Measurements from ENCODE around the gene OSBPL7. TPM values are rescaled to one million over a fixed set of nuclear protein-coding genes. Genes with fewer than 3 reads are reported as not detected.

Gene OSBPL7
- total RNA-seq, 3 donors from 2014 or later (not counting 1 experiment from before 2014, with no cell fraction given): 113 to 162 (median 119) TPM

DNA sequence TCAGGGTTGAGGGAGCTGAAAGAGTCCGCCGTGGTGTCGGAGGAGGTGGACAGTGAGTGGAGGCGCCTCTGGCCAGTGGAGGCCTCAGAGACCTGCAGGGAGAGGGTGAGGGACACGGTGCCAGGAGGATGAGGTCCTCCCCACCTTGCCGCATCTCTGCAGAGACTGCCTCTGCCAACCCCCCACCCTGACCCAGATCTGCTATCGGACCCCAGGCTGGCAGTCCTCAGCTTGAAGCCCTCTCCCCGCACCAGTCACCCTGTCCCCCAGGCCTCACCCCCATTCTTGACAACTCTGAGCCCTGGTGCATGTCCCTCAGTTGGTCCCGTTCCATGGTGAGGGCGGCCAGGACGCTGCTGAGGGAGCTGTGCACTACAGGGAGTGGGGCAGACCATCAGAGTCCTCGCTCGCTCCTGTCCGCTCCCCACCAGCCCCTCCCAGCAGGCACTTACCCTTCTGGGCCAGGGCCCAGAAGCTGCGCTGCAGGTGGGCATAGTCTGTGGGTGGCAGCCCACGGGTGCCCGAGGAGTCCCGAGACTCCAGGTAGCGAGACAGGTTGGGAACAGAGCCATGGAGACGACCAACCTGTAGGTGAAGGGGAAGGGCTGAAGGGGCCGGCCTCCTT lies 5.4 kb downstream of the OSBPL7 start:
- TF ChIP-seq, protein P1, sequence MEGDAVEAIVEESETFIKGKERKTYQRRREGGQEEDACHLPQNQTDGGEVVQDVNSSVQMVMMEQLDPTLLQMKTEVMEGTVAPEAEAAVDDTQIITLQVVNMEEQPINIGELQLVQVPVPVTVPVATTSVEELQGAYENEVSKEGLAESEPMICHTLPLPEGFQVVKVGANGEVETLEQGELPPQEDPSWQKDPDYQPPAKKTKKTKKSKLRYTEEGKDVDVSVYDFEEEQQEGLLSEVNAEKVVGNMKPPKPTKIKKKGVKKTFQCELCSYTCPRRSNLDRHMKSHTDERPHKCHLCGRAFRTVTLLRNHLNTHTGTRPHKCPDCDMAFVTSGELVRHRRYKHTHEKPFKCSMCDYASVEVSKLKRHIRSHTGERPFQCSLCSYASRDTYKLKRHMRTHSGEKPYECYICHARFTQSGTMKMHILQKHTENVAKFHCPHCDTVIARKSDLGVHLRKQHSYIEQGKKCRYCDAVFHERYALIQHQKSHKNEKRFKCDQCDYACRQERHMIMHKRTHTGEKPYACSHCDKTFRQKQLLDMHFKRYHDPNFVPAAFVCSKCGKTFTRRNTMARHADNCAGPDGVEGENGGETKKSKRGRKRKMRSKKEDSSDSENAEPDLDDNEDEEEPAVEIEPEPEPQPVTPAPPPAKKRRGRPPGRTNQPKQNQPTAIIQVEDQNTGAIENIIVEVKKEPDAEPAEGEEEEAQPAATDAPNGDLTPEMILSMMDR (IDR thresholded peaks at IDR 0.05): no peak
- intact Hi-C loops (cut with micrococcal nuclease): no loop called here
- H3K27me3 Mint-ChIP-seq (ENCODE audit: low read depth in 2 of 2): no peaks in the 10 kb centered on the region
- no peaks in the 10 kb centered on the region for H3K9me3 ChIP-seq (ENCODE audit: control insufficient read depth, insufficient read depth, low read length)
- ATAC-seq: no peak
- H3K36me3 ChIP-seq (ENCODE audit: control insufficient read depth, insufficient read depth, low read length): peaks cover 63% of the 10 kb centered on the region
- H3K4me3 ChIP-seq (ENCODE audit: low read length): no peak overlapping the region
- H3K4me1 ChIP-seq (ENCODE audit: control insufficient read depth, insufficient read depth, low read length): peaks cover 13% of the 10 kb centered on the region
- DNase-seq: no peak
- H3K9me3 Mint-ChIP-seq: no peaks in the 10 kb centered on the region
- 99% methylated on average over 21 of the region's 21 CpGs for WGBS (ENCODE audit: insufficient coverage)
- peaks cover 24 to 43% of the 10 kb centered on the region in 2 donors for H3K4me1 Mint-ChIP-seq
- no peak overlapping the region for H3K27ac ChIP-seq (ENCODE audit: low read length)
- no peaks in the 10 kb centered on the region for H3K27me3 ChIP-seq (ENCODE audit: control insufficient read depth, insufficient read depth, low read length)
- no peak overlapping the region for H3K27ac Mint-ChIP-seq
- peaks cover 15% of the 10 kb centered on the region for H3K36me3 Mint-ChIP-seq
- no peak overlapping the region for H3K4me3 Mint-ChIP-seq

DNA sequence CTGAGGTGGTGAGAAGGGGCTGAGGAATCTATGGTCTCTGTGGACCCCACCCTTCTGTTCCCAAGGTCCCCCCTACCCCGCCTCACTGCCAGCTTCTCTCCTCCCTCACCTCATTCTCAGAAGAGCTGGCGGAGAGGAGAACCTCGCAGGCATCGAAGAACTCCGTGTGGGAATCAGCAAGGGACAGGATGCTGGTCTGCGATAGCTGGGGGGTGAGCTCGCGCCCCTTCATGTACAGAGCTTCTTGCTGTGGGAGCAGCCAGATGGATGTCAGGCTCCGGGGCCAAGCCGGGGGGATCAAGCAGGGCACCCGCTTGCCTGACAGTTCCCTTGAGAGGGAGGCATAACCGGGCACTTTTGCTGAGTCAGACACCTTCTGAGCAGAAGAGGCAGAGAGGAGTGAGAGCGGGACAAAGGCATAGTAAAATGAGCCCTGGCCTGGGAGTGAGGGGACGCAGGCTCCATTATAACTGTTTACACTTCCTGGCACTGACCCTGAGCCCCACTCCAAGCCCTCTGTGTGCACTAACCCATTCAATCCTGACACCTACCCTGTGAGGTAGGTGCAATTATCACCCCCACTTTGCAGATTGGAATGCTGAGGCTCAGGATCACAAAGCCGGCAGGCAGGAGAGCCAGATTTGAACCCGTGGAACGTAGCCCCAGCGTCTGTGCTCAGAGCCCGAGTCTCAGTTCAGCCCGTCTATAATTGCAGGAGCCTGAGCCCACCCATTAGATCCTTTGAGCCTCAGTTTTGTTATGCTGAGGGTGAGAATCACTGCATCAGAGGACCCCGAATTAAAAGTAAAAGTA lies 6.3 kb downstream of the OSBPL7 start:
- WGBS (ENCODE audit: insufficient coverage): 97% methylated on average over 20 of the region's 21 CpGs
- Mint-ChIP-seq H3K27me3 (ENCODE audit: low read depth in 2 of 2) (no peaks in the 10 kb centered on the region), H3K27ac (peak overlapping the region in 1 of 2 donors; percentile 11), H3K4me3 (no peak overlapping the region), H3K9me3 (no peaks in the 10 kb centered on the region), H3K4me1 (peaks cover 22 to 43% of the 10 kb centered on the region in 2 donors), H3K36me3 (peaks cover 16% of the 10 kb centered on the region)
- no peak overlapping the region for H3K27ac ChIP-seq (ENCODE audit: low read length)
- H3K4me3 ChIP-seq (ENCODE audit: low read length): no peak overlapping the region
- TF ChIP-seq, protein P1 (IDR thresholded peaks at IDR 0.05): no peak
- ATAC-seq: no peak
- intact Hi-C loops (cut with micrococcal nuclease): no loop called here
- H3K9me3 ChIP-seq (ENCODE audit: control insufficient read depth, insufficient read depth, low read length): no peaks in the 10 kb centered on the region
- peaks cover 70% of the 10 kb centered on the region for H3K36me3 ChIP-seq (ENCODE audit: control insufficient read depth, insufficient read depth, low read length)
- H3K27me3 ChIP-seq (ENCODE audit: control insufficient read depth, insufficient read depth, low read length): no peaks in the 10 kb centered on the region
- no peak for DNase-seq
- H3K4me1 ChIP-seq (ENCODE audit: control insufficient read depth, insufficient read depth, low read length): peaks cover 13% of the 10 kb centered on the region

DNA sequence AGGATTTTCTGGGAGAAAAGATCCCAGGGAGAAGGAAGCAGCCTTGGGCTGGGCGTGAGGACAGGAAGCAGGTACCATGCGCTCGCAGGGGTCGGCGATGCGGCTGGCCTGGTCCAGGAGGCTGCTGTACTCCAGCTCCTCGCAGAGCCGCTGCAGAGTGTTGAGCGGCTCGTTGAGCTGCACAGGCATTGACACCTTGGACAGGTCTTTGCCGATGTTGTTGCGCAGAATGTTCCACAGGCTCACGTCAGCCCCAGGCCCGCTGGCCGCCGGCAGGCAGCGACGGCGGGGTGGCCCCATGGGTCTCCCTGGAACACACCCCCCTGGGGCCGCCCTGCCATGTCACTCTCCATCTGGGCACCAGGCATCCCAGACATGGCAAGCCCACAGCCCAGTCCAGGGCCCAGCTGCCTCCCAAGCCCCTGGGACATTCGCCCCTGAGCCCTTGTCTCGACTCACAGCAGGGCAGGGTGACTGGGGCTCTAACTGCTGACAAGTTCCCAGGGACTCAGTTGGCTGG lies 8.0 kb downstream of the OSBPL7 start:
- Histone ChIP-seq H3K36me3 (ENCODE audit: control insufficient read depth, insufficient read depth, low read length) (peaks cover 81% of the 10 kb centered on the region), H3K27ac (ENCODE audit: low read length) (no peak overlapping the region), H3K4me3 (ENCODE audit: low read length) (no peak overlapping the region), H3K4me1 (ENCODE audit: control insufficient read depth, insufficient read depth, low read length) (peaks cover 11% of the 10 kb centered on the region), H3K9me3 (ENCODE audit: control insufficient read depth, insufficient read depth, low read length) (no peaks in the 10 kb centered on the region), H3K27me3 (ENCODE audit: control insufficient read depth, insufficient read depth, low read length) (no peaks in the 10 kb centered on the region)
- H3K4me1 Mint-ChIP-seq: peaks cover 29 to 44% of the 10 kb centered on the region in 2 donors
- no peaks in the 10 kb centered on the region for H3K27me3 Mint-ChIP-seq (ENCODE audit: low read depth in 2 of 2)
- DNase-seq (no peak), ATAC-seq (no peak)
- H3K27ac Mint-ChIP-seq: peak overlapping the region in 1 of 2 donors; percentile 93
- H3K9me3 Mint-ChIP-seq: no peaks in the 10 kb centered on the region
- WGBS (ENCODE audit: insufficient coverage): 97% methylated on average over 22 of the region's 22 CpGs
- H3K36me3 Mint-ChIP-seq: peaks cover 24% of the 10 kb centered on the region
- TF ChIP-seq, protein P1 (IDR thresholded peaks at IDR 0.05): no peak
- no peak overlapping the region for H3K4me3 Mint-ChIP-seq
- intact Hi-C loops (cut with micrococcal nuclease): no loop called here

All from natural killer cell (primary cell).